ENCODE data around the gene ELK4.

DNA sequence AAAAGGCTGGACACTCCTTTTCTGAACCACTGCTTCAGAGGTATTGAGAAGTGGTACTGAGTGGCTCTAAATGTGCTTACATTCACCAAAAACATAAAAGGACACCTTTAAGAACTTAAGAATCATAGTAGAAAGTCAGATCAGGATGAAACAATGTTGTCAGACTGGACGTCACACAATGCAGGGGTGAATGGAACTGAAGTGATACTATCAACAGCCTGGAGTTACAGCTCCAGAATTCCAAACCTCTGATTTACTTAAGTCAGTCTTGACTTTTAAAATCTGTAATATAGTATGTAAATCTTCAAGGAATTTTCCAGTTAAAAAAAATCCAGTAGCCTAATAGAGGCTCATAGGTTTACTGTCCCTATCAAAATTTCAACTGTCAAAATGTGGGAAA lies 19.3 kb downstream of the ELK4 start:
- TF ChIP-seq, protein P1, sequence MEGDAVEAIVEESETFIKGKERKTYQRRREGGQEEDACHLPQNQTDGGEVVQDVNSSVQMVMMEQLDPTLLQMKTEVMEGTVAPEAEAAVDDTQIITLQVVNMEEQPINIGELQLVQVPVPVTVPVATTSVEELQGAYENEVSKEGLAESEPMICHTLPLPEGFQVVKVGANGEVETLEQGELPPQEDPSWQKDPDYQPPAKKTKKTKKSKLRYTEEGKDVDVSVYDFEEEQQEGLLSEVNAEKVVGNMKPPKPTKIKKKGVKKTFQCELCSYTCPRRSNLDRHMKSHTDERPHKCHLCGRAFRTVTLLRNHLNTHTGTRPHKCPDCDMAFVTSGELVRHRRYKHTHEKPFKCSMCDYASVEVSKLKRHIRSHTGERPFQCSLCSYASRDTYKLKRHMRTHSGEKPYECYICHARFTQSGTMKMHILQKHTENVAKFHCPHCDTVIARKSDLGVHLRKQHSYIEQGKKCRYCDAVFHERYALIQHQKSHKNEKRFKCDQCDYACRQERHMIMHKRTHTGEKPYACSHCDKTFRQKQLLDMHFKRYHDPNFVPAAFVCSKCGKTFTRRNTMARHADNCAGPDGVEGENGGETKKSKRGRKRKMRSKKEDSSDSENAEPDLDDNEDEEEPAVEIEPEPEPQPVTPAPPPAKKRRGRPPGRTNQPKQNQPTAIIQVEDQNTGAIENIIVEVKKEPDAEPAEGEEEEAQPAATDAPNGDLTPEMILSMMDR (IDR thresholded peaks at IDR 0.05): no peak
- TF ChIP-seq ZFX (IDR thresholded peaks at IDR 0.05; ENCODE audit: borderline replicate concordance): no peak

Measured in 22Rv1 (cell line).